ENCODE data around the gene UNC93B1. TPM values are rescaled to one million over a fixed set of nuclear protein-coding genes. Genes with fewer than 3 reads are reported as not detected.

Gene UNC93B1
- total and polyA plus RNA-seq, 2 of the 13 experiments (the other 11 are each of a cell fraction or from before 2014, with no cell fraction given): 8.8 to 18.9 TPM

- TF ChIP-seq FOSL1 (CRISPR knock-in tag; IDR thresholded peaks at IDR 0.05; ENCODE audit: borderline replicate concordance) (no peak), ZNF251 (CRISPR knock-in tag; IDR thresholded peaks at IDR 0.05) (no peak), POGZ (CRISPR knock-in tag; IDR thresholded peaks at IDR 0.05) (no peak), TEAD2 (CRISPR knock-in tag; IDR thresholded peaks at IDR 0.05) (no peak), ATF7-NPFF (CRISPR knock-in tag; IDR thresholded peaks at IDR 0.05; ENCODE audit: low read depth) (no peak), ZNF282 (IDR thresholded peaks at IDR 0.05; ENCODE audit: partially characterized antibody) (no peak), HMGA1 (CRISPR knock-in tag; conservative IDR thresholded peaks at IDR 0.05) (no peak), KDM2A (CRISPR knock-in tag; IDR thresholded peaks at IDR 0.05; ENCODE audit: borderline replicate concordance, low read depth) (peak; percentile 59), ZNF709 (CRISPR knock-in tag; IDR thresholded peaks at IDR 0.05) (0 out of 2 replicates have a peak, but pooled peaks have one; percentile 20), ZNF430 (CRISPR knock-in tag; IDR thresholded peaks at IDR 0.05) (0 out of 2 replicates have a peak, but pooled peaks have one; percentile 45), ZNF761 (CRISPR knock-in tag; conservative IDR thresholded peaks at IDR 0.05) (no peak), ZNF564 (CRISPR knock-in tag; IDR thresholded peaks at IDR 0.05) (no peak), ZNF326 (CRISPR knock-in tag; IDR thresholded peaks at IDR 0.05; ENCODE audit: borderline replicate concordance) (no peak), CREB3 (CRISPR knock-in tag; IDR thresholded peaks at IDR 0.05) (no peak), ZFYVE20 (CRISPR knock-in tag; IDR thresholded peaks at IDR 0.05; ENCODE audit: borderline replicate concordance, low read depth) (no peak), DZIP1 (CRISPR knock-in tag; IDR thresholded peaks at IDR 0.05) (no peak), RERE (CRISPR knock-in tag; IDR thresholded peaks at IDR 0.05; ENCODE audit: low read depth) (no peak), HNF4G (IDR thresholded peaks at IDR 0.05; ENCODE audit: borderline replicate concordance, low read depth, low read length) (no peak), HNF4G (CRISPR knock-in tag; IDR thresholded peaks at IDR 0.05; ENCODE audit: borderline replicate concordance, low read depth) (no peak), ZMAT5 (CRISPR knock-in tag; IDR thresholded peaks at IDR 0.05; ENCODE audit: borderline replicate concordance, low read depth) (no peak), ZNF607 (CRISPR knock-in tag; IDR thresholded peaks at IDR 0.05; ENCODE audit: borderline replicate concordance) (no peak; the same call in 1 of the 2 replicates)
These were observed 16.7 kb upstream of the UNC93B1 start (continued) for GRCh38 chr11:68020575-68020974.
